Right atrium auricular region (tissue), 2 donors: Measurements from ENCODE around the gene DCDC2C. TPM values are rescaled to one million over a fixed set of nuclear protein-coding genes. Genes with fewer than 3 reads are reported as not detected.

Experiments used
- DNase-seq: peaks from one replicate; pipeline ENCODE4 v3.0.0-alpha.2; 2019; ENCODE audit warnings: low spot score
- H3K27ac ChIP-seq, 2 donors: fragments of 200-600 bp; sonication (generic); 1 replicate in 1 of 2; 2 replicates in 1 of 2; pipeline ENCODE4 v1.5.1; 2016 to 2019
- H3K27me3 ChIP-seq, 2 donors: fragments of 200-600 bp; sonication (generic); one replicate each; pipeline versions ENCODE4 v1.5.1 to v1.6.0; 2017 to 2019
- H3K36me3 ChIP-seq: fragments of 200-600 bp; sonication (generic); one replicate; pipeline ENCODE4 v1.5.1; 2016
- H3K4me1 ChIP-seq, 2 donors: fragments of 200-600 bp; sonication (generic); one replicate each; pipeline versions ENCODE4 v1.5.1 to v1.6.0; 2017 to 2019
- H3K4me3 ChIP-seq, 2 donors: fragments of 200-600 bp; sonication (generic); 1 replicate in 1 of 2; 2 replicates in 1 of 2; pipeline ENCODE4 v1.5.1; 2017 to 2019; ENCODE audit warnings: mild to moderate bottlenecking in 1 of 2, moderate library complexity in 1 of 2
- H3K9me3 ChIP-seq, 2 donors: fragments of 200-600 bp; sonication (generic); one replicate each; pipeline ENCODE4 v1.5.1; 2019
- total RNA-seq, 2 donors: library from RNA; depleted of rRNA; stranded (reverse); fragments of >200 nt; gene quantifications; one replicate each; pipeline ENCODE4 v1.1.0, GENCODE V29; 2016
- TF ChIP-seq, protein P1 (sequence below), 2 donors: fragments of 200-600 bp; sonication (generic); IDR thresholded peaks; one replicate each; pipeline ENCODE4 v1.5.1; 2019; ENCODE audit warnings: antibody characterized with exemption in 2 of 2

DCDC2C gene
- total RNA-seq, 2 donors from 2014 or later: not detected

DNA sequence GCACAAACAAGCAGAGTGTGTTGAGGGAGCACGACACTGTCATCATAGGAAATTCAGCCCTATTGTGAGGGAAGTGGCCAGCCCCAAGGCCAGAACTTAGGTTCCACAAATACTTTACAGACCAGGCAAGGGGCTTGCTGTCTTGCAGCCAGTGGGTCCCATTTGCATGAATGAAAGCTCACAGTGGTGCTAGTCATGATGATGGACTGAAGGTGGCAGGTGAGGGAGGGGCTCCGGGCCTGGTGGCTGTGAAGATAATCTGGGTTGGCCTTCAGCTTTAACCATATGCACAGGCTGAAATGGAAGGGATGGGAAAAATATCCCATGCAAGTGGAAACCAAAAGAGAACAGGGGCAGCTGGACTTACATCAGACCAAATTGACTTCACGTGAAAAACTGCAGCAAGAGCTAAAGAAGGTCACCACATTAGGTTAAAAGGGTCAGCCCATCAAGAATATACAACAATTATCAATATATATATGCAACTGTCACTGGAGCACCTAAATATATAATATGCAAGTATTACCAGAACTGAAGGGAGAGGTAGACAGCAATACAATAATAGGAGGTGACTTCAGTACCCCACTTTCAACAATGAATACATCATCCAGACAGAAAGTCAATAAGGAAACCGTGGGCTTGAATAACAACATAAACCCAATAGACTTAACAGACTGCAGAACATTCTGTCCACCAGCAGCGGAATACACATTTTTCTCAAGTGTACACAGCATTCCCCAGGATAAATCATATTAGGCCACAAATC lies 39.6 kb downstream of the DCDC2C start:
- TF ChIP-seq, protein P1, sequence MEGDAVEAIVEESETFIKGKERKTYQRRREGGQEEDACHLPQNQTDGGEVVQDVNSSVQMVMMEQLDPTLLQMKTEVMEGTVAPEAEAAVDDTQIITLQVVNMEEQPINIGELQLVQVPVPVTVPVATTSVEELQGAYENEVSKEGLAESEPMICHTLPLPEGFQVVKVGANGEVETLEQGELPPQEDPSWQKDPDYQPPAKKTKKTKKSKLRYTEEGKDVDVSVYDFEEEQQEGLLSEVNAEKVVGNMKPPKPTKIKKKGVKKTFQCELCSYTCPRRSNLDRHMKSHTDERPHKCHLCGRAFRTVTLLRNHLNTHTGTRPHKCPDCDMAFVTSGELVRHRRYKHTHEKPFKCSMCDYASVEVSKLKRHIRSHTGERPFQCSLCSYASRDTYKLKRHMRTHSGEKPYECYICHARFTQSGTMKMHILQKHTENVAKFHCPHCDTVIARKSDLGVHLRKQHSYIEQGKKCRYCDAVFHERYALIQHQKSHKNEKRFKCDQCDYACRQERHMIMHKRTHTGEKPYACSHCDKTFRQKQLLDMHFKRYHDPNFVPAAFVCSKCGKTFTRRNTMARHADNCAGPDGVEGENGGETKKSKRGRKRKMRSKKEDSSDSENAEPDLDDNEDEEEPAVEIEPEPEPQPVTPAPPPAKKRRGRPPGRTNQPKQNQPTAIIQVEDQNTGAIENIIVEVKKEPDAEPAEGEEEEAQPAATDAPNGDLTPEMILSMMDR (IDR thresholded peaks at IDR 0.05): no peak
- no peak for DNase-seq

DNA sequence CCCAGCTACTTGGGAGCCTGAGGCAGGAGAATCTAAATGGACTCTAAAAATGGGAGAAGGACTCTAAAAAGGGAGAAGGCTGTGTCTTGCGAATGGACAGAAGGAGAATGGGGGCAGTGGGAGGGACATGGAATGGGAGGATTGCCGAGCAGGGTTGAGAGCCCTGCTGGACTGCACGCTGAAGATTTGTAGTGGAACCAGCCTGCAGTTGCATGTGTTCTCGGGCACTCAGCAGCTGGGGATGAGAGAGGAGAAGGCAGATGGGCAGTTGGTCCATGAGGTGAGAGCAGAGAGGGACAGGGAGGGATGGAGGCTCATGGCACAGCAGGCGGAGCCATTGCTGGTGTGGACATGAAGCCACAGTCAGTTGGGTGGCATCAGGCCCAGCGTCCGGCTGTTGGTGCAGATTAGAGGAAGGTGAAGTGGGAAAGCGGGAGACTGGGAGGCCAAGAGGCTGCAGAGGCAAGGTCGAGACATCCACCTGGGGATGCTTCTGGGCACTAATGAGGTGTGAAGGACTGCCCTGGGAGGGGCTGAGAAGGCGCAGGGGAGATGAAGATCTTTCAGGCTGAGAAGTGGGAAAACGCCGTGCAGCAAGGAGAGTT lies 40.7 kb downstream of the DCDC2C start:
- Histone ChIP-seq H3K4me3 (no peak overlapping the region), H3K27ac (no peak overlapping the region), H3K4me1 (no peaks in the 10 kb centered on the region), H3K9me3 (no peaks in the 10 kb centered on the region), H3K27me3 (no peaks in the 10 kb centered on the region), H3K36me3 (no peaks in the 10 kb centered on the region)
- TF ChIP-seq, protein P1 (IDR thresholded peaks at IDR 0.05): no peak
- no peak for DNase-seq

More for the DNA sequence above, 39.6 kb downstream of the DCDC2C start:
- Histone ChIP-seq H3K27ac (no peak overlapping the region), H3K27me3 (no peaks in the 10 kb centered on the region), H3K4me3 (no peak overlapping the region), H3K9me3 (no peaks in the 10 kb centered on the region), H3K36me3 (no peaks in the 10 kb centered on the region), H3K4me1 (no peaks in the 10 kb centered on the region)

DNA sequence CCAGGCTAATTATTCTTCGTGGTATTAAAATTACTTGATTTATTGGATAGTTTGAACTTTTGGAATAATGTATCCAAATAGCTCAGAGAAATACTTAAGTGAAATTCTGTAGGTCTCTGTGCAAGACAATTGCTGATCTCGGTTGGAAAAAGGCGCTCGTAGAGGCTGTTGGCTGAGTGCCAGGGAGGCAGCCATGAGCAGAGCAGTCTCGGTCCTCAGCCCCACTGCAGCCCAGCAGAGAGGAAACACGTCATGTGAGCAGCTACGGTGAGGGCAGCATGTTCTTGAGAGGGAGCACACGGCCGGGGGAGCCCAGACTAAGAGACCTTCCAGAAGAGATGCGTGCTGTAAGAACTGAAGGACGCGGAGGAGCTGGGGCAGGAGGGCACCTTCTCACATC lies 42.5 kb downstream of the DCDC2C start:
- H3K36me3 ChIP-seq: no peaks in the 10 kb centered on the region
- TF ChIP-seq, protein P1 (IDR thresholded peaks at IDR 0.05): no peak
- no peak for DNase-seq
- no peaks in the 10 kb centered on the region for H3K27me3 ChIP-seq
- no peak overlapping the region for H3K4me3 ChIP-seq
- no peaks in the 10 kb centered on the region for H3K9me3 ChIP-seq
- H3K27ac ChIP-seq: no peak overlapping the region
- H3K4me1 ChIP-seq: no peaks in the 10 kb centered on the region

DNA sequence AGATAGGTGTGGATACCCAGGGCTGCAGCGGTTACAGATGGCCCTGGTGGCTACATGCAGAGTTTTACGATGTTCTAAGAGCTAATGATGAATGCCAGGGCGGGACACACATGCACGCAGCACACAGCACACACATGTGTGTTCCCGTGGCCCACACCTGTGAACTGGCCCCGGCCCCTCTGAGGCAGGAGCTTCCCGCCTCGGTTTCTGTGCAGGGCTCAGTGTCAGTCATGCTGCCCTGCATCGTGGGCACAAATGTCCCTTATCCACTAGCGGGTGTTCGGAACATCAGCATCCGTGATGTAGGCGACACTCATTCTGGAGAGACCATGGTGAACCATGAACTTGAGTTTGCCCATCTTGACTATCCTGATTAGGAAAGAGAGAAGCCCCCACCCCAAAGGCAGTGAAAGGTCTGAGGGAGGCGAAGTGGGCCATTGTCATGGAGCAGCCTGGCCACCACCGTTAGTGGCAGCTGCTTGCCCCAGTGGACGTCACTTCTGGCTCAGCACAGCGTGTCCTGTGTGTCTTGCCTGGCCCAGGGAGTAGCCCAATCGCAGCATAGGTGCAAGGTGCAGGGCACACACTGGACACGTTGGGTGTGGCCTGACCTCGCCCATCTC lies 43.8 kb downstream of the DCDC2C start:
- Histone ChIP-seq H3K27ac (no peak overlapping the region), H3K4me3 (no peak overlapping the region), H3K27me3 (no peaks in the 10 kb centered on the region), H3K4me1 (no peaks in the 10 kb centered on the region), H3K36me3 (no peaks in the 10 kb centered on the region), H3K9me3 (no peaks in the 10 kb centered on the region)
- no peak for DNase-seq
- TF ChIP-seq, protein P1 (IDR thresholded peaks at IDR 0.05): no peak

DNA sequence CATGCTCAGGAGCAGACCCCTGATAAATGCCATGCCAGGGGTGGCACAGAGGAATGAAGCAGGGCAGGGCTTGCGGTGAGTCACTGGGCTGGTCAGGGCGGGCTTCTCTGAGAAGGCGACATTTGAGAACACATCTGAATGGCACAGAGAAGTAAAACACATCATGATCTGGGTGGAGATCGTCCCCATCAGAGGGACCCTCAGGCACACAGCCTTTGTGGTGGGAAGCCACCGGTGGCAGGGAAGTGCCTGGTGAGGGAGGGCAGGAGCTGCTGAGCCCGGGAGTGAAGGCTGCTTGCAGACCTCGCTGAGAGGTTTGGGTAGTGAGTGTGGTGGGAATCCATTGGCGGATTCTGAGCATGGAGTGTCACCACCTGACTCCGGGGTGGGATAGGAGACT lies 44.5 kb downstream of the DCDC2C start:
- TF ChIP-seq, protein P1 (IDR thresholded peaks at IDR 0.05): no peak
- DNase-seq: no peak
- Histone ChIP-seq H3K27ac (no peak overlapping the region), H3K4me1 (no peaks in the 10 kb centered on the region), H3K36me3 (no peaks in the 10 kb centered on the region), H3K27me3 (no peaks in the 10 kb centered on the region), H3K9me3 (no peaks in the 10 kb centered on the region), H3K4me3 (no peak overlapping the region)
